ENCODE measurements around the gene OPRD1. TPM values are rescaled to one million over a fixed set of nuclear protein-coding genes. Genes with fewer than 3 reads are reported as not detected.
"Not testable (repeated sequence)": the region's sequence is repeated elsewhere in the genome, so short reads cannot be mapped to it uniquely, and the experiment has no call there.

The OPRD1 gene
- total RNA-seq (ENCODE audit: low replicate concordance), result not detected in 2 replicates

GRCh38 chr1:28811766-28812668, at the start of gene OPRD1:
OPRD1 (plus strand) TSS chr1:28812170; CDS start chr1:28812384, 214 bp downstream.
- DNase-seq (ENCODE audit: low read depth), result no peak
- H3K4me3 ChIP-seq (ENCODE audit: low read depth, low read length), result no peak within 1 kb of the TSS
- TF ChIP-seq, protein P1, sequence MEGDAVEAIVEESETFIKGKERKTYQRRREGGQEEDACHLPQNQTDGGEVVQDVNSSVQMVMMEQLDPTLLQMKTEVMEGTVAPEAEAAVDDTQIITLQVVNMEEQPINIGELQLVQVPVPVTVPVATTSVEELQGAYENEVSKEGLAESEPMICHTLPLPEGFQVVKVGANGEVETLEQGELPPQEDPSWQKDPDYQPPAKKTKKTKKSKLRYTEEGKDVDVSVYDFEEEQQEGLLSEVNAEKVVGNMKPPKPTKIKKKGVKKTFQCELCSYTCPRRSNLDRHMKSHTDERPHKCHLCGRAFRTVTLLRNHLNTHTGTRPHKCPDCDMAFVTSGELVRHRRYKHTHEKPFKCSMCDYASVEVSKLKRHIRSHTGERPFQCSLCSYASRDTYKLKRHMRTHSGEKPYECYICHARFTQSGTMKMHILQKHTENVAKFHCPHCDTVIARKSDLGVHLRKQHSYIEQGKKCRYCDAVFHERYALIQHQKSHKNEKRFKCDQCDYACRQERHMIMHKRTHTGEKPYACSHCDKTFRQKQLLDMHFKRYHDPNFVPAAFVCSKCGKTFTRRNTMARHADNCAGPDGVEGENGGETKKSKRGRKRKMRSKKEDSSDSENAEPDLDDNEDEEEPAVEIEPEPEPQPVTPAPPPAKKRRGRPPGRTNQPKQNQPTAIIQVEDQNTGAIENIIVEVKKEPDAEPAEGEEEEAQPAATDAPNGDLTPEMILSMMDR (IDR thresholded peaks at IDR 0.05; ENCODE audit: insufficient read depth, low read length), result no peak

DNA sequence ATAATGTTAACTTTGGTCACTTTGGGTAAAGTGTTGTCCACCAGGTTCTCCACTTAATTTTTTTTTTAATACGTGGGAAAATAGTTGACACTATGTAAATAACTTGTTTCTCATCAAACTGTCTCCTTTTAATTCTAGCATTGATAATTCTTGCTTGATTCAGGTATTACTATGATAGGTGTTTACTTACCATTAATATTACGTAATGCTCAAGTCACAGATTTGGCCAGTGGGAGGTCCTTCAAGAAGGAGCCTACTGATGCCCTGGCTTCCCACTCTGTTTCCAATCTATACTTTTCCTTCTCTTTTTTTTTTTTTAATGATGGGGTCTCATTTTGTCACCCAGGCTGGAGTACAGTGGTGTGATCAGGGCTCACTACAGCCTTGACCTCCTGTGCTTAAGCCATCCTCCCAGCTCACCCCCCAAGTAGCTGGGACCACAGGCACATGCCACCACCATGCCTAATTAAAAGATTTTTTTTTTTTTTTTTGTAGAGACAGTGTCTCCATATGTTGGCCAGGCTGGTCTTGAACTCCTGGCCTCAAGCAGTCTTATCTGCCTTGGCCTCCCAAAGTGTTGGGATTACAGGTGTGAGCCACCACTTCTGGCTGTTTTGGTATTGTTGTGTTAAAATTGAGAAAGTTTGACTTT, 45.3 kb upstream of the OPRD1 start:
- TF ChIP-seq, protein P1 (IDR thresholded peaks at IDR 0.05; ENCODE audit: insufficient read depth, low read length), result no peak

DNA sequence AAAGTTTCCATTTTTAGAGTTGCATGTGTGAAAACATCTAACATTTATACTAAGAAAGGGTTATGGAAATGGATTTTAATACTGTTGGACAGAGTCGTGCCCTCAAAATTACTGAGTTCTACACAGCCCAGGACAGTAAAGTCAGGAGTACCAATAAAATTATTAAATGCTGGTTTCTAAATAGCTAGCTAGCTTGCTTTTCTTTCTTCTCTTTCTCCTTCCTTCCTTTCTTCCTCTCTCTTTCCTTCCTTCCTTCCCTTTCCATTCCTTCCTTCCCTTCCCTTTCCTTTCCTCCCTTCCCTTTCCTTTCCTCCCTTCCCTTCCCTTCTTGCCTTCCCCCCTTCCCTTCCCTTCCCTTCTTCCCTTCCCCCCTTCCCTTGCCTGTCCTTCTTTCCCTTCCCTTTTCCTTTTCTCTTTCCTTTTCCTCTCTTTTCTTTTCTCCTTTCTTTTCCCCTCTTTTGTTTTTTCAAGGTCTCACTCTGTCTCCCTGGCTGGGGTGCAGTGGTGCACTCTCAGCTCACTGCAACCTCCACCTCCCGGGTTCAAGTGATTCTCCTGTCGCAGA, 41.3 kb upstream of the OPRD1 start:
- DNase-seq (ENCODE audit: low read depth), result no peak
- TF ChIP-seq, protein P1 (IDR thresholded peaks at IDR 0.05; ENCODE audit: insufficient read depth, low read length), result no peak
- no peak overlapping the region for H3K4me3 ChIP-seq (ENCODE audit: low read depth, low read length)

More for the DNA sequence above, 45.3 kb upstream of the OPRD1 start:
- no peak for DNase-seq (ENCODE audit: low read depth)
- H3K4me3 ChIP-seq (ENCODE audit: low read depth, low read length), result no peak overlapping the region

DNA sequence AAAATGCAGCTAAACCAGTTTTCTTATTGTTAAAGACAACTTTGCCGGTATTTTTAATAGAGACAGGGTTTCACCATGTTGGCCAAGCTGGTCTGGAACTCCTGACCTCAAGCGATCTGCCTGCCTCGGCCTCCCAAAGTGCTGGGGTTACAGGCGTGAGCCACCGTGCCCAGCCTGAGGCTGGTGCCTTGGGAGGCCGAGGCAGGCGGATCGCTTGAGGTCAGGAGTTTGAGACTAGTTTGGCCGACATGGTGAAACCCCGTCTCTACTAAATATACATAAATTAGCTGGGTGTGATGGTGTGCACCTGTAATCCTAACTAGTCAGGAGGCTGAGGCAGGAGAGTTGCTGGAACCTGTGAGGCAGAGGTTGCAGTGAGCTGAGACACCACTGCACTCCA, 40.0 kb upstream of the OPRD1 start:
- H3K4me3 ChIP-seq (ENCODE audit: low read depth, low read length); DNase-seq (ENCODE audit: low read depth): not testable (repeated sequence)

DNA sequence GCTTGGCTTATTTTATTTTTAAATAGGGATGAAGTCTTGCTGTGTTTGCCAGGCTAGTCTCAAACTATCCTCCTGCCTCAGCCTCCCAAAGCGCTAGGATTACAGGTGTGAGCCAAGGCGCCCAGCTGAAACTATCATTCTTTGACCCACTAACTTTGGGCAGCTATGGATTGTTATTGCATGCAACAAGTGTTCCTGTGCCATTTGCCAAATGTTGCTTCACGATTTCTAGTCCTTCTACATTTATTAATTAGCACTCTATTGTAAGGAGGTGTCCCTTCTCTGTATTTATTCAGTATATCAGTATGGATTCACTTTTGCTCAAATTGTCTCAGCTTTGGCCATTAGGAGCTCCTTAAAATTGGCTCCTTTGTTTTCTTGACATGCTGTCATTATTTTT, 38.9 kb upstream of the OPRD1 start:
- TF ChIP-seq, protein P1 (IDR thresholded peaks at IDR 0.05; ENCODE audit: insufficient read depth, low read length), result no peak
- no peak overlapping the region for H3K4me3 ChIP-seq (ENCODE audit: low read depth, low read length)
- DNase-seq (ENCODE audit: low read depth), result no peak

DNA sequence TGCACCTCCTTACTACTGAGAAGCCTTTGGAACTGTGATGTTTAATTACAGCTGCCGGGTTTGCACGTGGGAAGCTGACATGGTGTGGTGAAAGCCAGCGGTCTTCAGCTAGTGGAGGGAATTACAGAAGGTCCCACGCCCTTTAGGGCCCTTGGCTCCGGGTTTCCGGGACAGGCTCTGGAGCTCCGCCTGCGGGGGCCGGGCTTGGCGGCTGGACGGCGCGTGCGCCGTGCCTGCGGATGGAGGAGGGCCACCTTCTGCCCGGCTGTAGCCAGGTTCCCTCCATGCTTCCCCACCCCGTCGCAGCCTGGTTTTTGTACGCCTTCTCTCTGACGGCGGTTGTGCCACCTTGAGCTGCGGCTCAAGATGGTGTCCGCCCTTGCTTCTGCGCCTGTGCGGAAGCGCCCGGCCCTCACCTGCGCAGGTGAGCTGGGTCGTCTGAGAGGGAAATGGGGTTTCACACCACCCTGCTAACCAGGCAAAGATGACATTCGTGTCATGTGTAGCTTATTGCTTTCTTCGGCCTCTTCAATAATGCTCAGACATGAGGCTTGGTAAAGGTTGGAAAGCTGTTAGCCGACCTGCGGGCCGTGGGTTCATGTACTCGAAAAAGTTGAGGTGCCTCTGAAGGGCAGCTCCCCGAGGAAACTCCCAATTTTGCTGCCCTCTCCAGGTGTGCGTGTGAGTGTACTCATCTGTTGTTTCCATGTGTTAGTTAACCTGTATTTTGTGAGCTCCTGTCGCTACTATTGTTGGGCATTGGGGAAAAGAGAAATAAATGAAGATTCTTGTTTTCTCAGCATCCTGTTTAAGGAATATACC, 36.6 kb upstream of the OPRD1 start:
- peak overlapping the region; percentile 58 for H3K4me3 ChIP-seq (ENCODE audit: low read depth, low read length)
- DNase-seq (ENCODE audit: low read depth), result peak; percentile 59
- TF ChIP-seq, protein P1 (IDR thresholded peaks at IDR 0.05; ENCODE audit: insufficient read depth, low read length), result no peak
